ENCODE data around the gene EMILIN3.

EMILIN3 gene

GRCh38 chr20:41348430-41349172 lies 18.0 kb downstream of the EMILIN3 start:
- DNase-seq (ENCODE audit: low read depth in 3 of 3, low spot score in 1 of 3), result no peak

GRCh38 chr20:41347523-41348429 lies 18.8 kb downstream of the EMILIN3 start:
- DNase-seq (ENCODE audit: low read depth in 3 of 3, low spot score in 1 of 3), result no peak

GRCh38 chr20:41345729-41346067 lies 20.9 kb downstream of the EMILIN3 start:
- no peak for DNase-seq (ENCODE audit: low read depth in 3 of 3, low spot score in 1 of 3)

DNA sequence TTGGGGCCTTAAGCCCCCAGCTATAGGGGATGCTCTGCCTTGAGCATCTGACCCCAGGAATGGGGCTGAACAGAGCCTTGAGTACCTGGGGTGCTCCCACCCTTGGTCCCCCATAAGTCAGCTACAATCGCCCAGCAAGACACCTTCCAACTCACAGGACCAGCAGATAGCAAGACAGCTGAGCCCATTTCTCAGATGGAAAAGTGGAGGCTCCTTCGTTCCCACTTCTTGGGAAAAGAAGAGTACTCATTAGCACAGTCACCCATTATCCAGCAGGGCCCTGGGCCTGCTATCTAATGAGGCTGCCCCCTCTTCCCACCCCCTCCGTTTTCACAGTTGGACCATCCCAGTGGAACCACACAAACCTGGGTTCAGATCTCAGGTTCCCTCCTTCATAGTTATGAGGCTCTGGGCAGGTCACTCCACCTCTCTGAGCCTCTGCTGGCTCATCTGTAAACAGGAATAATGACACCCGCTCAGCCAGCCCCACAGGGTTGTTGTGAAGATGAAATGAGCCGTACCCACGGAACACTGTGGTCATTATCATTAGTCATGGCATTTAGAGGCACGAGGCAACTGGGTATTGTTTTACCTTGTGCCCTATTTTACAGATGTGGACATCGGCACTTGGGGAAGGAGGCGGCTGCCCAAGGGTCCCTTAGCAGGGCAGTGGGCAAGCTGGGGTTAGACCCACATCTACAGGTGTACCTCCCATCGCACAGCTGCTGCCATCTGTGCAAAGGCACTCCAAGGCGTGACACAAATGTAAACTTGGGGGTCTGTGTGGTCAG lies 21.5 kb downstream of the EMILIN3 start:
- DNase-seq (ENCODE audit: low read depth in 3 of 3, low spot score in 1 of 3), result no peak

- DNase-seq (ENCODE audit: low read depth in 3 of 3, low spot score in 1 of 3), result no peak
Observed at GRCh38 chr20:41344477-41344876, 22.1 kb downstream of the EMILIN3 start.

DNA sequence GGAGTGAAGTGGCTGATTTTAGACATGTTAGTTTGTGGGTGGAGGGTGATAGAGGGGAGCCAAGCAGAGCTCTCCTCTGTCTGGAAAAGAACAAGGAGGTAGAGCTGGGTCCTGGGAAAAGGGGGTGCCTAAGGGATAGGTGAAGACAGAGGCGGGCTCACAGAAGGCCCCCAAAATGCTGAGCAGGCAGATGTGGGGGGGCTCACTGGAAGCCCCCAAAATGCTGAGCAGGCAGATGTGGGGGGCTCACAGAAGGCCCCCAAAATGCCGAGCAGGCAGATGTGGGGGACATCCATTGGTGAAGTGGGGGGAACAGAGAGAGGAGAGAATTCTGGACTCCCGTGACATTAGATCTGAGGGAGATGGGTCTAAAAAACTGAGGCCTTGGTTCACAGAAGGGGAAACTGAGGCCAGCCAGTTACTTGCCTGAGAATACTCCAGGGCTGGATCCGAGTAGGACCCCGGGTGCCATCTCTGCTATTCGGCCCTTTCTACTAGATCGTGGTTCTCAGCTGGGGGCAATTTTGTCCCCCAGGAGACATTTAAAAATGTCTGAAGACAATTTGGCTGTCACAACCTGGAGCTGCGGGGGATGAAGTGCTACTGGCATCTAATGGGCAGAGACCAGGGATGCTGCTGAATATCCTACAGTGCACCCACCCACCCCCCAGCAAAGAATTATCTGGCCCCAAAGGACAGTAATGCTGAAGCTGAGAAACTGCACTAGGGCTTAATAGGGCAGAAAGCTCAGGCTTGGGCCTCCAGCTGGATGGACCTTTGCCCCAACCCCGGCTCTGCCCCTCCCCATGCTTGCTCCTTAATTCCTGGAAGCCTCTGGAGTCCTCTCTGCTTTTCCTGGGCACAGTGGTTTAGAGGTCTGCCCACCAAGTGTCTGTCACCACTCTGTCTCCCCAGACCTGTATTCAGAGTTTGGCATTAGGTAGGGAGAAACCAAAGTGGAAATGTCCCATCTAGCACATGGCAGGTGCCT lies 23.8 kb downstream of the EMILIN3 start:
- no peak for DNase-seq (ENCODE audit: low read depth in 3 of 3, low spot score in 1 of 3)

GRCh38 chr20:41340327-41341055 lies 26.1 kb downstream of the EMILIN3 start, which contains the start of gene LPIN3:
TSS of gene LPIN3 (plus strand) at chr20:41340821. CDS start at chr20:41345804, 4,983 bp downstream.
- peak in 2 of 3 donors; percentile 12 to 35 for DNase-seq (ENCODE audit: low read depth in 3 of 3, low spot score in 1 of 3)

- peak; percentile 58 to 84 (median 72) for DNase-seq (ENCODE audit: low read depth in 3 of 3, low spot score in 1 of 3)
Observed at GRCh38 chr20:41339957-41340326, 26.7 kb downstream of the EMILIN3 start.

DNA sequence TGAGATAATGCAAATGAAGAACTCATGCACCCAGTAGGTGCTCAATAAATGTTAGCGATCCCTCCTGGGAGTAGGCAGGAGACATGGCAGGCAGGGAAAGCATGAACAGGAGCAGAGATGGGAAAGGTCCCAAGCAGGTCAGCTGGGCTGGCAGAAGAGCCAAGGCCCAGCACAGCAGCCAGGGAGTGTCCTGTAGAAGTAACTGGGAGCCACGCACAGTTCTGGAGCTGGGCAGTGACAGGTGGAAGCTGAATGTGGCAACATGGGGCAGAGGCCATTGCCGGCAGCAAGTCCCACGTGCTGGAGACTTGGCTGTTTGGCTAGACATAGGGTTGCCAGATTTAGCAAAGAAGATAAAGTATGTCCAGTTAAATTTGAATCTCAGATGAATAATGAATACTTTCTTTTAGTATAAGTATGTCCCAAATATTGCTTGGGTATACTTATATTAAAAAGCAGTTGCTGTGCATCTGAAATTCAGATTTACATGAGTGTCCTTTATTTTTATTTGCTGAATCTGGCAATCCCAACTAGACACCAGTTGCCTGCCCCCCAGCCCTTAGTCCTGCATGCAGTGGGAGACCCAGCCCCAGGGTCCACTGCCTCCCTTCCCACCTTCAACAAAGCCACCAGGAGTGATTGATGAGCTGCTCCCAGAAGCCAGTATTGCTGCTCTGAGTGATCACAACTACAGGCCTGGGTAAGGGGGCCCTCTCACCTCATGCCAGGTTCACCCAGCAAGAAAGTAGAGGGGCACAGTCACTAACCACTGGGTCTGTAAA lies 29.7 kb downstream of the EMILIN3 start:
- no peak for DNase-seq (ENCODE audit: low read depth in 3 of 3, low spot score in 1 of 3)

DNA sequence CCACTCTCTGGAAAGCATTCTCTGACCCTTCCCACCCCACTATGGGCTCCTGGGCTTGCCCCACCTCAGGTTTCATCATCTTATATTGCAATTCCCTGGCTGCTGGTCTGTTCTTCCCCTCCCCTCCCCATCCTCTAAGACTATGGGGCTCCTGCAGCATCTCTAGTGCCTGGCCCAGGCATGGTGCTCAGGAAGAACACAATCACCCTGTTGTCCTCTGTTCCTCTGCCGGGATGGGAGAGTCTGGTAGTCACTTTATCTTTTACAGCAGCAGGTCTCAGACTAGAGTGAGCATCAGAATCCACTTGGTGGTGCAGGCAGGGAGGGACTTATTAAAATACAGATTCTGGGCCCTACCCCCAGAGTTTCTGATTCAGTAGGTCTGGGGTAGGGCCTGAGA lies 31.0 kb downstream of the EMILIN3 start:
- no peak for DNase-seq (ENCODE audit: low read depth in 3 of 3, low spot score in 1 of 3)

- DNase-seq (ENCODE audit: low read depth in 3 of 3, low spot score in 1 of 3), result no peak
Observed at GRCh38 chr20:41334443-41335421, 31.9 kb downstream of the EMILIN3 start.

DNA sequence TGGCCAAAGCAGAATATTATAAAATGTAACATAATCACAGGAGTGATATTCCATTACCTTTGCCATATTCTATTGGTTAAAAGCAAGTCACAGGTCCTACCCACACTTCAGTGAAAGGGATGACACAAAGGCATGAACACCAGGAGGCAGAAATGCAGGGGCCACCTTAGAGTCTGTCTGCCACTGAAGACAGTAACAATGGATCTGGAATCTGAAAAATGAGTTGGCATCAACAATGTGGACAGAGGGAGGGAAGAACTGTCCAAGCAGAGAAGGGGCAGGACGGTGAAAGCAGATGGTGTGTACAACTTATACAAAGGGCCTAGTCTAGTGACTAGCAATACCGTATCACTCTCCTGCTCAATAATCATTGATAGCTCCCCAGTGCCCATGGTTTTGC lies 32.6 kb downstream of the EMILIN3 start:
- DNase-seq (ENCODE audit: low read depth in 3 of 3, low spot score in 1 of 3), result no peak

DNA sequence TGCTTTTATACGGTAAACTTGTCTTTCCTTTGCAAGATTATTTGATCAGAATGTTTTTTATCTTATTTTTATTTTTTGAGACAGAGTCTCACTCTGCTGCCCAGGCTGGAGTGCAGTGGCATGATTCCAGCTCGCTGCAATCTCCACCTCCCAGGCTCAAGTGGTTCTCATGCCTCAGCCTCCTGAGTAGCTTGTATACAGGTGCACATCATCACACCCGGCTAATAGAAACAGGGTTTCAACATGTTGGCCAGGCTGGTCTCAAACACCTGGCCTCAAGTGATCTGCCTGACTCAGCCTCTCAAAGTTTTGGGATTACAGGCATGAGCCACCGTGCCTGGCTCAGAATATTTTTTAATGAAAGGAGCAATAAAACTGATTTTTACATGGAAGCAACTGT lies 34.9 kb downstream of the EMILIN3 start:
- no peak for DNase-seq (ENCODE audit: low read depth in 3 of 3, low spot score in 1 of 3)

- DNase-seq (ENCODE audit: low read depth in 3 of 3, low spot score in 1 of 3), result no peak
Observed at GRCh38 chr20:41330941-41331340, 35.7 kb downstream of the EMILIN3 start.

GRCh38 chr20:41330343-41330720 lies 36.3 kb downstream of the EMILIN3 start:
- DNase-seq (ENCODE audit: low read depth in 3 of 3, low spot score in 1 of 3), result no peak

GRCh38 chr20:41329435-41330342 lies 36.9 kb downstream of the EMILIN3 start:
- peak; percentile 17 to 34 (median 18) for DNase-seq (ENCODE audit: low read depth in 3 of 3, low spot score in 1 of 3)

GRCh38 chr20:41327178-41327577 lies 39.4 kb downstream of the EMILIN3 start:
- no peak for DNase-seq (ENCODE audit: low read depth in 3 of 3, low spot score in 1 of 3)
